ENCODE measurements around the gene CFAP61.

GRCh38 chr20:20386192-20386591, 333.9 kb downstream of the CFAP61 start:
- no peak for TF ChIP-seq CTCF (IDR thresholded peaks at IDR 0.05; ENCODE audit: low read depth, low read length)
- no peak for TF ChIP-seq EZH2phosphoT487 (IDR thresholded peaks at IDR 0.05; ENCODE audit: low read depth)

Measured in OCI-LY3 (cell line).